GM12878 (cell line): ENCODE data around the gene TAB2. TPM values are rescaled to one million over a fixed set of nuclear protein-coding genes. Genes with fewer than 3 reads are reported as not detected.
A peak's percentile ranks its signal among the peaks of the same experiment; 100 is the strongest.

Experiments
- ATAC-seq: fragments of 200-7000 bp; cut with Tn5 transposase; 3 replicates; pipeline ENCODE4 v1.9.1; 2020; ENCODE audit warnings: mild to moderate bottlenecking, moderate library complexity
- BruUV-seq: library from RNA; stranded (reverse); fragments of 400-500 nt; replicated peaks from 2 replicates; lab custom pipeline; 2021; lab: Mats Ljungman, UMichigan
- CTCF ChIA-PET: fragments of 300-600 bp; sonication (Branson Sonifier 250); formaldehyde crosslinking; extraction: SDS; loops from one replicate; lab custom pipeline; 2021; ENCODE audit warnings: inconsistent platforms; lab: Yijun Ruan, JAX
- POLR2A ChIA-PET: fragments of 350-600 bp; formaldehyde crosslinking; extraction: SDS; loops from one replicate; lab custom pipeline; 2021; ENCODE audit warnings: inconsistent platforms; lab: Charles Lee
- RAD21 ChIA-PET: fragments of 300-600 bp; sonication (Branson Sonifier 250); formaldehyde crosslinking; loops from one replicate; lab custom pipeline; 2023; ENCODE audit warnings: antibody characterized with exemption; ENCODE audit not compliant: unreplicated experiment; lab: Charles Lee
- SMC1A ChIA-PET: fragments of 300-600 bp; sonication (Branson Sonifier 250); formaldehyde crosslinking; loops from one replicate; lab custom pipeline; 2023; ENCODE audit not compliant: unreplicated experiment, uncharacterized antibody; lab: Charles Lee
- DNase-seq: peaks from one replicate; pipeline ENCODE4 v3.0.0-alpha.2; 2011; ENCODE audit warnings: low read depth, low spot score
- FAIRE-seq: peaks from 3 replicates; lab custom pipeline; 2011; peaks lifted over from hg19 to GRCh38; lab: Jason Lieb, UNC
- H2AFZ ChIP-seq: 2 replicates; pipeline ENCODE4 v1.6.0; 2011; ENCODE audit warnings: low read depth, low read length, control low read depth; ENCODE audit not compliant: control insufficient read depth
- H3K27ac ChIP-seq: 2 replicates; pipeline ENCODE4 v1.5.1; 2011; ENCODE audit warnings: control low read depth; ENCODE audit not compliant: control insufficient read depth, insufficient read depth
- H3K27me3 ChIP-seq, 2 experiments: replicated peaks in 1 of 2; 2 replicates each; pipeline versions ENCODE4 v1.6.0 to v1.6.1; 2011; ENCODE audit warnings: low read length in 1 of 2; ENCODE audit not compliant: control insufficient read depth in 2 of 2, insufficient read depth in 2 of 2
- H3K36me3 ChIP-seq, 2 experiments: 2 replicates each; pipeline ENCODE4 v1.5.1; 2011; ENCODE audit warnings: low read length in 1 of 2; ENCODE audit not compliant: control insufficient read depth in 2 of 2, insufficient read depth in 2 of 2
- H3K4me1 ChIP-seq: 2 replicates; pipeline ENCODE4 v1.6.1; 2011; ENCODE audit warnings: mild to moderate bottlenecking, low read length, moderate library complexity, mixed read lengths; ENCODE audit not compliant: control insufficient read depth, insufficient read depth
- H3K4me2 ChIP-seq: 2 replicates; pipeline ENCODE4 v1.6.0; 2011; ENCODE audit warnings: control low read depth; ENCODE audit not compliant: control insufficient read depth, insufficient read depth
- H3K4me3 ChIP-seq: fragments of 200-600 bp; sonication (generic); 2 replicates; pipeline ENCODE4 v1.5.1; 2016
- H3K79me2 ChIP-seq: 2 replicates; pipeline ENCODE4 v1.6.0; 2011; ENCODE audit warnings: low read length; ENCODE audit not compliant: control insufficient read depth, insufficient read depth
- H3K9ac ChIP-seq: 2 replicates; pipeline ENCODE4 v1.8.0; 2011; ENCODE audit warnings: low read length, control low read depth, mixed read lengths; ENCODE audit not compliant: control insufficient read depth, insufficient read depth
- H3K9me3 ChIP-seq: replicated peaks from 3 replicates; pipeline ENCODE4 v1.5.1; 2011; ENCODE audit warnings: mild to moderate bottlenecking, low read length; ENCODE audit not compliant: control insufficient read depth, insufficient read depth
- H4K20me1 ChIP-seq: 2 replicates; pipeline ENCODE4 v1.6.0; 2011; ENCODE audit not compliant: control insufficient read depth, insufficient read depth
- JUND ChIP-seq: IDR thresholded peaks from 2 replicates; pipeline ENCODE4 v1.6.1; 2012; ENCODE audit warnings: low read depth, mild to moderate bottlenecking, low read length, improper control_type of control experiment, moderate library complexity
- PKNOX1 ChIP-seq: fragments of 450-650 bp; IDR thresholded peaks from 2 replicates; pipeline ENCODE4 v1.6.1; 2016; ENCODE audit warnings: mild to moderate bottlenecking
- ZNF592 ChIP-seq: fragments of 450-650 bp; IDR thresholded peaks from 2 replicates; pipeline ENCODE4 v1.6.1; 2017; ENCODE audit warnings: mild to moderate bottlenecking, moderate library complexity
- WGBS: methylation state at CpG from one replicate; pipeline ENCODE4 v1.1.6; 2016; ENCODE audit warnings: low lambda C conversion rate; ENCODE audit not compliant: insufficient replicate concordance, insufficient coverage; ENCODE audit errors: missing lambda C conversion rate; 5-methylcytosine and 5-hydroxymethylcytosine counted together
- in situ Hi-C: fragments of 300-500 bp; cut with MboI; formaldehyde crosslinking; loops from 9 replicates; pipeline ENCODE4 v1.14.3; 2018; ENCODE audit warnings: mixed read lengths
- intact Hi-C: fragments of 100-400 bp; cut with micrococcal nuclease; formaldehyde crosslinking; loops from one replicate; pipeline ENCODE4 v1.14.2; 2022; ENCODE audit not compliant: unreplicated experiment
- polyA plus RNA-seq, 11 experiments: library from polyadenylated mRNA; depleted of rRNA in 4 of 11; unstranded in 6 of 11; stranded (reverse) in 5 of 11; fragments of >200 nt; fragmentation: Nextera tagmentation in 4 of 11; fragmentation: Illumina TruSeq in 1 of 11; extraction: Ambion mirVana in 4 of 11; extraction: Trizol in 1 of 11; gene quantifications; 1 replicate in 1 of 11; 2 replicates in 10 of 11; pipeline versions ENCODE4 v1.2.1 to v1.2.3, GENCODE V29; 2011 to 2016; ENCODE audit warnings: inconsistent platforms in 2 of 11, missing spikeins in 2 of 11, low read depth in 1 of 11
- total RNA-seq, 4 experiments: library from RNA; depleted of rRNA in 3 of 4; stranded (reverse); fragments of >200 nt in 3 of 4; fragmentation: Illumina TruSeq in 1 of 4; extraction: Trizol in 1 of 4; gene quantifications; 2 replicates each; pipeline versions ENCODE4 v1.2.1 to v1.2.3, GENCODE V29; 2013 to 2021
- TF ChIP-seq, protein P1 (sequence below): fragments of 450-650 bp; IDR thresholded peaks from 2 replicates; pipeline ENCODE4 v1.6.1; 2018; ENCODE audit warnings: borderline replicate concordance, mild to moderate bottlenecking; ENCODE audit not compliant: partially characterized antibody

Gene TAB2
- total and polyA plus RNA-seq, 10 of the 15 experiments (the other 5 are each of a cell fraction or from before 2014, with no cell fraction given) = 8.9 to 66.3 (median 23.0) TPM

DNA sequence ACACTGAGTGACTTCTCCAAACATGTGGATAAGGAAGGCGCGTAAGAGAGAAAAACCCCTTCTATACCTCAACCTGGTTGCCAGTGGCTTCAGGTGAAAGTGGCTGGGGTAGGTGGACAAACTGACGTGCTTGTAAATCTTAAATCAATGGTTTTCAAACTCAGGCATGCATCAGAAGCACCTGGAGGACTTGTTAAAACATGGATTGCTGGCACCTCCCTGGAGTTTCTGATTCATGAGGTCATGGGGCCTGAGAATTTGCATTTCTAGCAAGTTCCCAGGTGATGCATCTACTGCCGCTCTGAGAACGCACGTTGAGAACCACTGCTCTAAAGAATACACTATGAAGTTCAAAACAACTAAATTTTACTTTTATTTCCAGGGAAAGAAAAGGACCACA lies 31.9 kb upstream of the TAB2 start (continued):
- TF ChIP-seq, protein P1, sequence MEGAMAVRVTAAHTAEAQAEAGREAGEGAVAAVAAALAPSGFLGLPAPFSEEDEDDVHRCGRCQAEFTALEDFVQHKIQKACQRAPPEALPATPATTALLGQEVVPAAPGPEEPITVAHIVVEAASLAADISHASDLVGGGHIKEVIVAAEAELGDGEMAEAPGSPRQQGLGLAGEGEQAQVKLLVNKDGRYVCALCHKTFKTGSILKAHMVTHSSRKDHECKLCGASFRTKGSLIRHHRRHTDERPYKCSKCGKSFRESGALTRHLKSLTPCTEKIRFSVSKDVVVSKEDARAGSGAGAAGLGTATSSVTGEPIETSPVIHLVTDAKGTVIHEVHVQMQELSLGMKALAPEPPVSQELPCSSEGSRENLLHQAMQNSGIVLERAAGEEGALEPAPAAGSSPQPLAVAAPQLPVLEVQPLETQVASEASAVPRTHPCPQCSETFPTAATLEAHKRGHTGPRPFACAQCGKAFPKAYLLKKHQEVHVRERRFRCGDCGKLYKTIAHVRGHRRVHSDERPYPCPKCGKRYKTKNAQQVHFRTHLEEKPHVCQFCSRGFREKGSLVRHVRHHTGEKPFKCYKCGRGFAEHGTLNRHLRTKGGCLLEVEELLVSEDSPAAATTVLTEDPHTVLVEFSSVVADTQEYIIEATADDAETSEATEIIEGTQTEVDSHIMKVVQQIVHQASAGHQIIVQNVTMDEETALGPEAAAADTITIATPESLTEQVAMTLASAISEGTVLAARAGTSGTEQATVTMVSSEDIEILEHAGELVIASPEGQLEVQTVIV = no peak
- TF ChIP-seq JUND = no peak

GRCh38 chr6:149286905-149287304 lies 30.6 kb upstream of the TAB2 start:
- H3K9me3 ChIP-seq = no peaks in the 10 kb centered on the region
- WGBS = 55% methylated on average over 6 of the region's 6 CpGs
- H2AFZ ChIP-seq = no peak overlapping the region
- SMC1A ChIA-PET = interaction anchor here (0.6 to 1.3 kb wide), 5 partner anchors 12 to 201 kb away, joined by 3 to 4 read pairs (median 3); no protein-coding TSS in a partner anchor
- no peak for DNase-seq
- H3K79me2 ChIP-seq = no peaks in the 10 kb centered on the region
- intact Hi-C loops (no loop called here), in situ Hi-C loops (no loop called here)
- no peak overlapping the region for H3K4me2 ChIP-seq
- no peak overlapping the region for H3K4me3 ChIP-seq
- no peak for FAIRE-seq
- H3K36me3 ChIP-seq = no peaks in the 10 kb centered on the region
- H4K20me1 ChIP-seq = no peaks in the 10 kb centered on the region
- H3K4me1 ChIP-seq = no peaks in the 10 kb centered on the region
- RAD21 ChIA-PET = no interaction called here
- POLR2A ChIA-PET = no interaction called here
- no peak for ATAC-seq
- no peak overlapping the region for H3K27ac ChIP-seq
- TF ChIP-seq PKNOX1 = peak; percentile 59
- TF ChIP-seq ZNF592 = no peak
- H3K9ac ChIP-seq = no peak overlapping the region
- H3K27me3 ChIP-seq = no peaks in the 10 kb centered on the region
- CTCF ChIA-PET = interaction anchor here (0.6 to 1.2 kb wide), 3 partner anchors 97 to 145 kb away, joined by 3 read pairs; no protein-coding TSS in a partner anchor
- no TSS peak for BruUV-seq
